COR-L47 (cell line): ENCODE data around the gene S100A16.
"Not testable (repeated sequence)": the region's sequence is repeated elsewhere in the genome, so short reads cannot be mapped to it uniquely, and the experiment has no call there.

Experiments used
- DNase-seq: peaks from one replicate; lab custom pipeline; 2025; lab: John Stamatoyannopoulos, UW

S100A16 gene

GRCh38 chr1:153586347-153586746, 26.6 kb downstream of the S100A16 start:
- no peak for DNase-seq

GRCh38 chr1:153585006-153585405, 27.9 kb downstream of the S100A16 start:
- DNase-seq, result no peak

GRCh38 chr1:153583976-153584375, 29.0 kb downstream of the S100A16 start:
- no peak for DNase-seq

GRCh38 chr1:153583514-153583913, 29.4 kb downstream of the S100A16 start:
- not testable (repeated sequence) for DNase-seq

- DNase-seq, result not testable (repeated sequence)
Observed at GRCh38 chr1:153582836-153583235, 30.1 kb downstream of the S100A16 start.

GRCh38 chr1:153578936-153579335, 34.0 kb downstream of the S100A16 start:
- no peak for DNase-seq

GRCh38 chr1:153578490-153578889, 34.4 kb downstream of the S100A16 start:
- no peak for DNase-seq

GRCh38 chr1:153577624-153578051, 35.3 kb downstream of the S100A16 start:
- no peak for DNase-seq

GRCh38 chr1:153577138-153577537, 35.8 kb downstream of the S100A16 start:
- no peak for DNase-seq

GRCh38 chr1:153575497-153575896, 37.4 kb downstream of the S100A16 start:
- DNase-seq, result not testable (repeated sequence)

GRCh38 chr1:153575081-153575491, 37.9 kb downstream of the S100A16 start:
- not testable (repeated sequence) for DNase-seq

GRCh38 chr1:153573351-153573750, 39.6 kb downstream of the S100A16 start:
- DNase-seq, result no peak

- peak; percentile 77 for DNase-seq
Observed at GRCh38 chr1:153572569-153573015, 40.3 kb downstream of the S100A16 start.

GRCh38 chr1:153571706-153572105, 41.2 kb downstream of the S100A16 start:
- no peak for DNase-seq

GRCh38 chr1:153570874-153571273, 42.1 kb downstream of the S100A16 start:
- DNase-seq, result no peak

- DNase-seq, result no peak
Observed at GRCh38 chr1:153569465-153569864, 43.5 kb downstream of the S100A16 start.

GRCh38 chr1:153568367-153569099, 44.4 kb downstream of the S100A16 start:
- DNase-seq, result peak; percentile 91

- no peak for DNase-seq
Observed at GRCh38 chr1:153567621-153568366, 45.1 kb downstream of the S100A16 start.

- peak; percentile 69 for DNase-seq
Observed at GRCh38 chr1:153566414-153567371, 46.2 kb downstream of the S100A16 start.

- DNase-seq, result no peak
Observed at GRCh38 chr1:153565529-153566374, 47.2 kb downstream of the S100A16 start, which contains the start of gene S100A2. TSS of gene S100A2 (minus strand) at chr1:153565844. CDS start at chr1:153563877, 1,967 bp downstream.

- DNase-seq, result no peak
Observed at GRCh38 chr1:153563991-153564390, 48.9 kb downstream of the S100A16 start.
